Panc1 (cell line): ENCODE results near the gene LPIN3. TPM values are rescaled to one million over a fixed set of nuclear protein-coding genes. Genes with fewer than 3 reads are reported as not detected.

Experiments used
- ATAC-seq: fragments of 200-7000 bp; cut with Tn5 transposase; 2 replicates; pipeline ENCODE4 v1.9.1; 2020; ENCODE audit warnings: mild to moderate bottlenecking, moderate library complexity
- BruUV-seq: library from RNA; stranded (reverse); fragments of 400-500 nt; replicated peaks from 2 replicates; lab custom pipeline; 2021; lab: Mats Ljungman, UMichigan
- CTCF ChIA-PET: fragments of 300-600 bp; sonication (Branson Sonifier 250); formaldehyde crosslinking; loops from one replicate; lab custom pipeline; 2022; ENCODE audit warnings: antibody characterized with exemption; lab: Charles Lee
- POLR2A ChIA-PET: fragments of 300-600 bp; sonication (Branson Sonifier 250); formaldehyde crosslinking; loops from one replicate; lab custom pipeline; 2022; ENCODE audit warnings: antibody characterized with exemption; lab: Charles Lee
- DNase-seq: peaks from one replicate; pipeline ENCODE4 v3.0.0-alpha.2; 2010; ENCODE audit warnings: low read depth, low spot score
- H3K27ac ChIP-seq: 2 replicates; pipeline ENCODE4 v1.5.1; 2011; ENCODE audit warnings: mild to moderate bottlenecking, low read length, inconsistent platforms
- H3K27me3 ChIP-seq: fragments of 200-500 bp; sonication (Bioruptor generic); 2 replicates; pipeline ENCODE4 v1.6.0; 2014; ENCODE audit warnings: low read length, inconsistent platforms; ENCODE audit not compliant: control insufficient read depth, insufficient read depth
- H3K36me3 ChIP-seq: fragments of 200-500 bp; sonication (Bioruptor generic); 2 replicates; pipeline ENCODE4 v1.5.1; 2014; ENCODE audit warnings: inconsistent platforms, mild to moderate bottlenecking, low read length, moderate library complexity; ENCODE audit not compliant: control insufficient read depth, insufficient read depth
- H3K4me1 ChIP-seq: 2 replicates; pipeline ENCODE4 v1.5.1; 2011; ENCODE audit warnings: inconsistent platforms, mild to moderate bottlenecking, low read length, moderate library complexity; ENCODE audit not compliant: control insufficient read depth, insufficient read depth
- H3K4me3 ChIP-seq, 2 experiments: 2 replicates each; pipeline ENCODE4 v1.5.1; 2011 to 2012; ENCODE audit warnings: low read depth in 2 of 2, low read length in 2 of 2, mild to moderate bottlenecking in 2 of 2, inconsistent platforms in 1 of 2, moderate library complexity in 1 of 2
- H3K9me3 ChIP-seq: fragments of 200-500 bp; sonication (Bioruptor generic); 2 replicates; pipeline ENCODE4 v1.5.1; 2014; ENCODE audit warnings: low read depth, mild to moderate bottlenecking, inconsistent platforms, low read length, moderate library complexity; ENCODE audit not compliant: control insufficient read depth, insufficient read depth
- POLR2AphosphoS5 ChIP-seq: IDR thresholded peaks from 2 replicates; pipeline ENCODE4 v1.6.1; 2012; ENCODE audit warnings: mild to moderate bottlenecking, low read depth, low read length, moderate library complexity
- SIN3A ChIP-seq: IDR thresholded peaks from 2 replicates; pipeline ENCODE4 v1.6.1; 2012; ENCODE audit warnings: low read depth, mild to moderate bottlenecking, low read length, moderate library complexity, borderline replicate concordance; ENCODE audit not compliant: insufficient read depth
- TCF7L2 ChIP-seq: IDR thresholded peaks from 2 replicates; pipeline ENCODE4 v1.6.1; 2011; ENCODE audit warnings: mild to moderate bottlenecking, low read depth, low read length, inconsistent platforms
- in situ Hi-C: cut with HindIII; loops from 2 replicates; pipeline ENCODE4 v1.10.0; 2016; ENCODE audit warnings: low sequenced_read_pairs, low pct_unique_long_range_greater_than_20kb
- intact Hi-C: fragments of 100-400 bp; cut with micrococcal nuclease; formaldehyde crosslinking; loops from one replicate; pipeline ENCODE4 v1.10.0; 2022; ENCODE audit not compliant: unreplicated experiment
- total RNA-seq: library from RNA; stranded (reverse); gene quantifications from one replicate; pipeline ENCODE4 v1.2.1, GENCODE V29; 2021; ENCODE audit not compliant: unreplicated experiment
- TF ChIP-seq, protein P1 (sequence below): fragments of 450-650 bp; IDR thresholded peaks from 2 replicates; pipeline ENCODE4 v1.5.1; 2017; ENCODE audit warnings: mild to moderate bottlenecking
- TF ChIP-seq, protein P2 (sequence below), 2 experiments: IDR thresholded peaks; 2 replicates each; pipeline ENCODE4 v1.6.1; 2011 to 2012; ENCODE audit warnings: low read depth in 2 of 2, control low read depth in 1 of 2, low read length in 1 of 2, mild to moderate bottlenecking in 1 of 2, moderate library complexity in 1 of 2; ENCODE audit not compliant: insufficient read depth in 1 of 2

Gene LPIN3
- total RNA-seq, 1 experiment from 2014 or later = 21.0 TPM

DNA sequence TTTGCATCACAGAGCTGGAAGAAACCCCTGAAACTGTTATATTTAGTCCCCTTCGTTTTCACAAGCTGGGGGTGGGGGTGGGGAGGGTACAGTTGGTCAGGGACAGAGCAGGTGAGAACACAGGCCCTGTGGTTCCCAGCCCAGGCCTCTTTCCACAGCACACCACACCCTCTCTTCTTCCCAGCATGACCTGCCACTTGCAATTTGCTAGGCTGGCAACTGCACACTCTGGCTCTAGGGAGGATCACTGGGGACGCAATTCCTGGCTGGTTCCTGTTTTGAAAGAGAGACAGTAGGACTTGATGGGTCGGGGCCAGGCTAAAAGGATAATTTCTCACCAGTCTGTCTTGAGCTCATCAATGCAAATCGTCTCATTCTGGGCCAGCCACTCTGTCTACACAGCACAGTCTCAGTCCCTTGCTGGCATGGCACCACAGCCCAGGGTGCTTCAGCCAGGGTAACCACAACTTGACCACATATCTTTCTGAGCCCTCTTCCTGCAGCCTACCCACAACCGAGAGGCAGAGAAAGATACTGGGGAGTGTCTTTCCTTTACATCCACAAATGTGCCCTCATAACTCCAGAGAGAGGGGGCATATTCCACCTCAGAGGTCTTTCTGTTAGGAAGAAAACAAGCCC is 67.7 kb downstream of the LPIN3 start:
- in situ Hi-C loops (no loop called here), intact Hi-C loops (no loop called here)
- no TSS peak for BruUV-seq
- Histone ChIP-seq H3K27me3 (no peaks in the 10 kb centered on the region), H3K27ac (no peak overlapping the region), H3K4me1 (no peaks in the 10 kb centered on the region), H3K9me3 (no peaks in the 10 kb centered on the region), H3K4me3 (no peak overlapping the region), H3K36me3 (peaks cover 8% of the 10 kb centered on the region)
- DNase-seq (no peak), ATAC-seq (no peak)
- ChIA-PET CTCF (no interaction called here), POLR2A (no interaction called here)
- TF ChIP-seq, protein P1, sequence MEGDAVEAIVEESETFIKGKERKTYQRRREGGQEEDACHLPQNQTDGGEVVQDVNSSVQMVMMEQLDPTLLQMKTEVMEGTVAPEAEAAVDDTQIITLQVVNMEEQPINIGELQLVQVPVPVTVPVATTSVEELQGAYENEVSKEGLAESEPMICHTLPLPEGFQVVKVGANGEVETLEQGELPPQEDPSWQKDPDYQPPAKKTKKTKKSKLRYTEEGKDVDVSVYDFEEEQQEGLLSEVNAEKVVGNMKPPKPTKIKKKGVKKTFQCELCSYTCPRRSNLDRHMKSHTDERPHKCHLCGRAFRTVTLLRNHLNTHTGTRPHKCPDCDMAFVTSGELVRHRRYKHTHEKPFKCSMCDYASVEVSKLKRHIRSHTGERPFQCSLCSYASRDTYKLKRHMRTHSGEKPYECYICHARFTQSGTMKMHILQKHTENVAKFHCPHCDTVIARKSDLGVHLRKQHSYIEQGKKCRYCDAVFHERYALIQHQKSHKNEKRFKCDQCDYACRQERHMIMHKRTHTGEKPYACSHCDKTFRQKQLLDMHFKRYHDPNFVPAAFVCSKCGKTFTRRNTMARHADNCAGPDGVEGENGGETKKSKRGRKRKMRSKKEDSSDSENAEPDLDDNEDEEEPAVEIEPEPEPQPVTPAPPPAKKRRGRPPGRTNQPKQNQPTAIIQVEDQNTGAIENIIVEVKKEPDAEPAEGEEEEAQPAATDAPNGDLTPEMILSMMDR = no peak
- TF ChIP-seq TCF7L2 = no peak
- TF ChIP-seq, protein P2, sequence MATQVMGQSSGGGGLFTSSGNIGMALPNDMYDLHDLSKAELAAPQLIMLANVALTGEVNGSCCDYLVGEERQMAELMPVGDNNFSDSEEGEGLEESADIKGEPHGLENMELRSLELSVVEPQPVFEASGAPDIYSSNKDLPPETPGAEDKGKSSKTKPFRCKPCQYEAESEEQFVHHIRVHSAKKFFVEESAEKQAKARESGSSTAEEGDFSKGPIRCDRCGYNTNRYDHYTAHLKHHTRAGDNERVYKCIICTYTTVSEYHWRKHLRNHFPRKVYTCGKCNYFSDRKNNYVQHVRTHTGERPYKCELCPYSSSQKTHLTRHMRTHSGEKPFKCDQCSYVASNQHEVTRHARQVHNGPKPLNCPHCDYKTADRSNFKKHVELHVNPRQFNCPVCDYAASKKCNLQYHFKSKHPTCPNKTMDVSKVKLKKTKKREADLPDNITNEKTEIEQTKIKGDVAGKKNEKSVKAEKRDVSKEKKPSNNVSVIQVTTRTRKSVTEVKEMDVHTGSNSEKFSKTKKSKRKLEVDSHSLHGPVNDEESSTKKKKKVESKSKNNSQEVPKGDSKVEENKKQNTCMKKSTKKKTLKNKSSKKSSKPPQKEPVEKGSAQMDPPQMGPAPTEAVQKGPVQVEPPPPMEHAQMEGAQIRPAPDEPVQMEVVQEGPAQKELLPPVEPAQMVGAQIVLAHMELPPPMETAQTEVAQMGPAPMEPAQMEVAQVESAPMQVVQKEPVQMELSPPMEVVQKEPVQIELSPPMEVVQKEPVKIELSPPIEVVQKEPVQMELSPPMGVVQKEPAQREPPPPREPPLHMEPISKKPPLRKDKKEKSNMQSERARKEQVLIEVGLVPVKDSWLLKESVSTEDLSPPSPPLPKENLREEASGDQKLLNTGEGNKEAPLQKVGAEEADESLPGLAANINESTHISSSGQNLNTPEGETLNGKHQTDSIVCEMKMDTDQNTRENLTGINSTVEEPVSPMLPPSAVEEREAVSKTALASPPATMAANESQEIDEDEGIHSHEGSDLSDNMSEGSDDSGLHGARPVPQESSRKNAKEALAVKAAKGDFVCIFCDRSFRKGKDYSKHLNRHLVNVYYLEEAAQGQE (IDR thresholded peaks at IDR 0.05; ENCODE audit: insufficient read depth in 1 of 2, low read depth in 2 of 2, low read length in 1 of 2) = no peak
- no peak for TF ChIP-seq SIN3A
- no peak for TF ChIP-seq POLR2AphosphoS5

DNA sequence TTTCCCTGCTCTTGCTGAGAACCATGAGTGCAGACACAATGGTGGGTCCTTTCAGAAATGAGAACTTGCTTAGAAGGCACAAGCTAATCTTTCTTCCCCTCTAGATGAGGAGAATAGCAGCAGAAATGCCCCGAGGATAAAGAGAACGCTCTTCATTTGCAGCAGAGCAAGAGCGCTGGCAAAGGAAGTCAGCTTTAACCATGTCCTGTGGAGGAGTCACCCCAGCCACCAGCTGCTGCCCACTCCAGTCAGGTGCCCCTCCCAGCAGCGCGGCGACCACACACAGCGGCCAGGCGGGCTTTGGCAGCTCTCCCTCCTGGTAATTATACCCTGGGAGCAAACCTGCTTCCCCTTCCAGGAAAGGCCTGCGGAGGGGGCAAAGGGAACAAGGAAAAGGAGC is 68.4 kb downstream of the LPIN3 start:
- H3K4me1 ChIP-seq = no peaks in the 10 kb centered on the region
- no peak for TF ChIP-seq POLR2AphosphoS5
- TF ChIP-seq, protein P2 (IDR thresholded peaks at IDR 0.05; ENCODE audit: insufficient read depth in 1 of 2, low read depth in 2 of 2, low read length in 1 of 2) = no peak
- TF ChIP-seq TCF7L2 = no peak
- TF ChIP-seq, protein P1 = no peak
- no peak for TF ChIP-seq SIN3A
- H3K27me3 ChIP-seq = no peaks in the 10 kb centered on the region
- in situ Hi-C loops = no loop called here
- no peak overlapping the region for H3K4me3 ChIP-seq
- CTCF ChIA-PET = no interaction called here
- DNase-seq (no peak), ATAC-seq (no peak)
- intact Hi-C loops = no loop called here
- H3K9me3 ChIP-seq = no peaks in the 10 kb centered on the region
- no TSS peak for BruUV-seq
- H3K27ac ChIP-seq = no peak overlapping the region
- peaks cover 7% of the 10 kb centered on the region; the same call in 1 of the 2 replicates for H3K36me3 ChIP-seq
- POLR2A ChIA-PET = no interaction called here
